Testis (tissue), 2 donors: Measurements from ENCODE around the gene GRK5.

Source experiments
- CTCF ChIP-seq, 3 experiments: fragments of 450-650 bp in 2 of 3; fragments of 200-600 bp in 1 of 3; sonication (generic) in 1 of 3; IDR thresholded peaks; one replicate each; pipeline ENCODE4 v1.5.1; 2016 to 2019; ENCODE audit warnings: antibody characterized with exemption in 3 of 3, mild to moderate bottlenecking in 2 of 3, moderate library complexity in 1 of 3
- POLR2A ChIP-seq: fragments of 450-650 bp; IDR thresholded peaks from one replicate; pipeline ENCODE4 v1.6.1; 2017; ENCODE audit warnings: antibody characterized with exemption, mild to moderate bottlenecking, moderate library complexity

- no peak for TF ChIP-seq CTCF (IDR thresholded peaks at IDR 0.05)
- no peak for TF ChIP-seq POLR2A
These were observed 96.5 kb downstream of the GRK5 start for GRCh38 chr10:119303886-119304285.
